Suppressor macrophage treated with lipopolysaccharide for 4 hours (primary cell): Measurements from ENCODE around the gene SLC5A10.
"Not testable (repeated sequence)": the region's sequence is repeated elsewhere in the genome, so short reads cannot be mapped to it uniquely, and the experiment has no call there.

Source experiments
- DNase-seq: peaks from one replicate; pipeline ENCODE4 v3.0.0-alpha.2; 2020

Gene SLC5A10

DNA sequence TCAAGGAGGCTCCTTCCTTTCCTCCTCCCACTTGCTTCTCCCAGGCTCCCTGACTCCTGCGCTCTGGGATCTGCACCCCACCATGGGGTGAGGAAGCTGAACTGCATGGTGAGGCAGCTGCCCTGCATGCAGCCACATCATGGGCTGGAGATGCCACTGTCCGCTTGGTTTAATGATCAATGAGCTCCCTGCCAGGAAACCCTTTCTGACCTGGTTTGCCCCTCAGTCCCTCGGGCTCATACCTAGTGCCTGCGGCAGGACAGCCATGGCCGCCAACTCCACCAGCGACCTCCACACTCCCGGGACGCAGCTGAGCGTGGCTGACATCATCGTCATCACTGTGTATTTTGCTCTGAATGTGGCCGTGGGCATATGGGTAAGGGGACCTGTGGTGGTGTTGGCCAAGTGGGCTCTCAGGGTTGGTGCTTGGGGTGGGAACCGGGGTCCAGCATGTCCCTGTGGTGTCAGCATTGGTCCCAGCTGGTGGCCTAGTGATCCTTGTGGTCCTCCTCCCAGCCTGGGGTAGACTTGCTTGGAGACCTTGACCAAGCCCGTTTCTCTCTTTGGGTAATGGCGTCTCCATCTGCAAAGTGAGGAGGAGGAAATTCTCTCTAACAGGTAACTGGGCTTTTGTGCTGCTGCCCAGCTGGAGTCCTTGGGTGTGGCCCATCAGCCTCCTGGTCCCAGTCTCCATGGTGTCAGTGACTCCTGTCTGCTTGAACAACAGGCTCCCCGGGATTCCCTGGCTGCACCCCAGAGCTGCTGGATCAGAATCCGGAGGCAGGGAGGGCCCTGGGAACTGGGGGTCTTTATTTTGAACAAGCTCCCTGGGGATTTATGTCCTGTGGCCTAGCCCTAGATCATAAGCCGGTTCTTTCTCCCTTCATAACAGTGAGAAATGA lies at the start of gene SLC5A10:
Gene SLC5A10, plus strand, starts transcription at position 225 of the 902 bp plus-strand sequence. Its CDS starts 41 bp downstream, at position 266.
- no peak for DNase-seq

DNA sequence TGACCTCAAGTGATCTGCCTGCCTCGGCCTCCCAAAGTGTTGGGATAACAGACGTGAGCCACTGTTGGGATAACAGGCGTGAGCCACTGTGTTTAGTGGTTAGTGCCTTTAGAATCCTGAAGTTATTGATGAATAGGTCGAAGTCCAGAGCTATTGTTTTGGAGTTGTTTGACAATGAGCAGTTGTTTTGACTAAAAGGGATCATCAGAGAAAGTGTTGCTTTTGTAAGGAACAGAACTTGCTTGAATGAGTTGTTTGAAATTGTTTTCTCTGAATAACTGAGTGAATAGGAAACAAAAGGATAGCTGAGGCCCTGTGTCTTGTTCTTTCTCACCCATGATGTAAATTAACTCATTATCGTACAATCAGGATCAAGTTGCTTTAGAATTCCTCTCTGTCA lies 47.5 kb upstream of the SLC5A10 start:
- no peak for DNase-seq

DNA sequence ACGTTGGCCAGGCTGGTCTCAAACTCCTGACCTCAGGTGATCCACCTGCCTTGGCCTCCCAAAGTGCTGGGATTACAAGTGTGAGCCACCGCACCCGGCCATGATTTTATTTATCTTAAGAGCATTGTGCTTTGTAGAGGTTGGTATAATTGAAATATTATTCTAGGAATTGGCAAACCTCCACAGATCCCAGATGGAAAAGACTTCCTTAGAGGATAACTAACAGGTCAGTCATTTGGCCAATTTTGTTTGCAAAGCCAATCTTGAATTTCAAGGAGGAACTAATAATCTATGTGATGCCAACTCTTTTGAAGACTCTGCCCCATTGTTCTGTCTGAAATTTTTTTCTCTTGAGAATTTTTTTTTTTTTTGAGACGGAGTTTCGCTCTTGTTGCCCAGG lies 46.7 kb upstream of the SLC5A10 start:
- DNase-seq: no peak

DNA sequence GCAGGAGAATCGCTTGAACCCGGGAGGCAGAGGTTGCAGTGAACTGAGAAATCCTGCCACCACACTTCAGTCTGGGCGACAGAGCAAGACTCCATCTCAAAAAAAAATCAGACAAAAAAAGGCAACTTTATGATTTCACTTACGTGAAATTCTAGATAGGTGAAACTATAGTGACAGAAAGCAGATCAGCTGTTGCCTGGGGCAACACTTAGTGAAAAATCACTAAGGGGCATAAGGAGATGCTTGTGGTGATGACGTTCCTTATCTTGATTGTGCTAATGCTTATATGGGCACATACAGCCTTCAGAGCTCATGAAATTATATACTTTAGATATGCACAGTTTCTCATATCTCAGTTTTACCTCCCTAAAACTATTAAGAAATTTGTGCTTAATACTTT lies 41.6 kb upstream of the SLC5A10 start:
- DNase-seq: no peak

DNA sequence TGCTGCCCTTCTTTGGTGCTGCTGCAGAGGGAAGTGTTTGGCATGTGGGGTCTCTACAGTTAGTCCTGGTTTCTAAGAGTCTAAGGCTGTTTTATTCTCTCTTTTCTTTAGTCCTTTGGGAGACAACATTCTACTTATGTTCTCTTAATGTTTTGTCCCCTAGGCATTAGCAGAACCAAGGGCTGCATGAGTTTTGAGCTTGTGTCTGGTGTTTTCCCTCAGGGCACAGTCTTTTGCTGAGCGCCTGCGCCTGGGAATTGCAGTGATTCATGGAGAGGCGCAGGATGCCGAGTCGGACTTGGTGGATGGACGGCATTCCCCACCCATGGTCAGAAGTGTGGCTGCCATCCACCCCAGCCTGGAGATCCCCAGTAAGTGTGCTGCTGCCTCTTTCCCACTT lies 41.1 kb upstream of the SLC5A10 start:
- no peak for DNase-seq

DNA sequence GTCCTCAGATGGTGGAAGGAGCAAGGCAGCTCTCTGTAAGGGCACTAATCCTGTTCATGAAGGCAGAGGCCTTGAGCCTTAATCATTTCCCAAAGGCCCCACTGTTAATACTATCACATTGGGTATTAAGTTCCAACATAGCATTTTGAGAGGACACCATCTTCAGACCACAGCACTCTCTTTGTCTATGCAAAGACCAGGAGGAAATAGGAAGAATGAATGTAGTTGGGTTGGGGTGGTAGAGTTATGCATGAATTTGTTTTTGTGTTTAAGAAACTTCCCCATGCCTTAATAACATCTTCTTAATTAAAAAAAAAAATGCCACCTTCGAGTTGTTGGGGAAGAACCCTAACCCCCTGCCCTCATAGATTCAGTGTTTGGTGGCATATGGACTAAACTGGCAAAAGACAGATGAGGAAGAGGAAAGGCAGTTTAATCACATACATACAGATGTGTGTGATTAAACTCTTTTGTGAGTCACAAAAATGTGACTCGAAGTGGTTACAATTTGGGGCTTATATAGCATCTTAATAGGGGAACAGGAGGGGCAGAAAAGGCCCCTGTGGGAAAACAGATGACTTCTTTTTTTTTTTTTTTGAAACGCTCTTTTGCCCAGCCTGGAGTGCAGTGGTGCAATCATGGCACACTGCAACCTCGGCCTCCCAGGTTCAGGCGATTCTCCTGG lies 35.0 kb upstream of the SLC5A10 start:
- peak; percentile 68 for DNase-seq

DNA sequence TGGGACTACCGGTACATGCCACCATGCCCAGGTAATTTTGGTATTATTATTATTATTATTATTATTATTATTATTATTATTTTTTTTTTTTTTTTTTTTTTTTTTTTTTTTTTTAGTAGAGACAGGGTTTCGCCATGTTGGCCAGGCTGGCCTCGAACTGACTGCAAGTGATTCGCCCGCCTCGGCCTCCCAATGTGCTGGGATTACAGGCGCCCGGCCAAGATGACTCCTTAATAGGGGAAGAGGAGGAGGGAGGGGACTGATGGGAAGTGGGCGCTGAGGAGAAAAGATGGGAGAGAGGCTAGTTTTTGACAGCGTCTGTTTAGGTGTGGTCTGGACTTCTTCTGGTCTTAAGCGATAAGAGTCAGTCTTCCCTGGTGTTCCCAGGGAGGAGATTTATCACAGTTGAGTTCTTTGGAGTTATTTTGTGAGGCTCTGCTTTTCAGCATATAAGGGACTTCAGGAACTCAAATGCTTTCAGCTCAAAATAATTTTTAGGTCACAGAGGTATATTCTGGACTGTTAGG lies 34.4 kb upstream of the SLC5A10 start:
- no peak for DNase-seq

DNA sequence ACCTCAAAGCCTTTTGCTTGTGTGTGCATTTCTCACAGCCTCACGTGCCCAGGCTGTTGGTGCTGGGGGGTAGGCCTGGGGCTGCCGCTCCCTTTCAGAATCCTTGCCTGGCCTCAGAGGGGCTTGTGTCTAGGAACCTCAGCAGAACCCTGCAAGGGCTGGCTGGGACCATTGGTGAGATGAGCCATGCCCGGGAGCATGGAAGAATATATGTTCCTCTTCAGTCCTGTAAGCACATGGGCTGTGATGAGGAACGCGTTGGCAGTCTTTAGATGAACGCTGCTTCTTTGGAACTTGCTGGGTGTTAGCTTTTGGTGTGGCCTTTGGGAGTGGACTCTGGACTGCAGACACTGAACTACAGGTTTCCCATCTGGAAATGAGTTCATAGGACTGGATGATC lies 32.0 kb upstream of the SLC5A10 start:
- DNase-seq: no peak

DNA sequence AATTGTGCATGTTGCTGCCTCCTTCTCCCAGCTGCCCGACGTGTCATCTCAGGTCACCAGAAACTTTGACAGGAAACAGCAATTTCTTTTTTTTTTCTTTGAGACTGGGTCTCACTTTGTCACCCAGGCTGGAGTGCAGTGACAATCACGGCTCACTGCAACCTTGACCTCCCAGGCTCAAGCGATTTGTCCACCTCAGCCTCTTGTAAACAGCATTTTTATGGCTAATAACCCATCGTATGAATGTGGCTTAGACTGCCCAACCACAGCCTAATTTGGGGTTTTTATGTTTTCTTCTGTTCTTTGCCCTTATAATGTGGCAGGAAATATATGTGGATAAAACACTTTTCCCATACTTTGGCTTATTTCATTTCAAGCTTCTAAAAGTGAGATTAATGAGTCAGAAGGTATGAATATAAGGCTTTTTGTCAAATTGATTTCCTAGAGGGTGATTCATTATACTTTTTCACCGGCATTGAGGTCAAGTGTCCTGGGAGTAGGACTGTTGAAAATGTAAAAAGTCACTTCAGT lies 31.0 kb upstream of the SLC5A10 start:
- DNase-seq: no peak

DNA sequence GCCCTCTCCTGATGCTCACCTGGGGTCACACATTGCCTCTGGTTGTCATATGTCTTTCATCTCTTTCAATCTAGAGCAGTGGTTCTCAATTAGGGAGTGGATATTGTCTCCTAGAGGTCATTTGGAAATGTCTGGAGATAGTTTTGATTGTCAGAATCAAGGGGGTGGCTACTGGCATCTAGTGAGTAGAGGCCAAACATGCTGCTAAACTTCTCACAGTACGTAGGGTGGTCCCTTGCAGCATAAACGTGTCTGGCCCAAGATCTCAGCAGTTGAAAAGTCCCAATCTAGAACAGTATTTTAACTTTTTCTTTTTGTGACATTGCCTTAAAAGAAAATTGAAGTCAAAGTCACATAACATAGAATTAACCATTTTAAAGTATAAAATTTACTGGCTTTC lies 30.5 kb upstream of the SLC5A10 start:
- no peak for DNase-seq

DNA sequence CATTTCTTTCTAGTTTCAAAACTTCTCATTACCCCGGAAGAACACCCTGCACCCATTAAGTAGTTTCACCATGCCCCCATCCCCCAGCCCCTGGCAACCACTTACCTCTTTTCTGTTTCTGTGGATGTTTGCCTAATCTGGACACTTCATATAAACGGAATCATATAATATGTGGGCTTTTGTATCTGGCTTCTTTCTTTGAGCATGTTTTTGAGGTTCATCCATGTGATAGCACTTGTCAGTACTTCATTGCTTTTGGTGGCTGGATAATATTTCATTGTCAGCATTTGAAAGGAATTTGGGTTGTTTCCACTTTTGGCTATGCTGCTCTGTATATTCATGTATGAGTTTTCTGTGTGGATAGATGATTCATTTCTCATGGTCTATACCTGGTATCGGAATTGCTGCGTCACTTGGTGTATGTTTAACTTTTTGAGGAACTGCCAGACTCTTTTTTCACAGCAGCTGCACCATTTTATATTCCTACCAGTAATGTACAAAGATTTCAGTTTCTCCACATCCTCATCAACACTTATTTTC lies 30.0 kb upstream of the SLC5A10 start:
- DNase-seq: peak; percentile 32

DNA sequence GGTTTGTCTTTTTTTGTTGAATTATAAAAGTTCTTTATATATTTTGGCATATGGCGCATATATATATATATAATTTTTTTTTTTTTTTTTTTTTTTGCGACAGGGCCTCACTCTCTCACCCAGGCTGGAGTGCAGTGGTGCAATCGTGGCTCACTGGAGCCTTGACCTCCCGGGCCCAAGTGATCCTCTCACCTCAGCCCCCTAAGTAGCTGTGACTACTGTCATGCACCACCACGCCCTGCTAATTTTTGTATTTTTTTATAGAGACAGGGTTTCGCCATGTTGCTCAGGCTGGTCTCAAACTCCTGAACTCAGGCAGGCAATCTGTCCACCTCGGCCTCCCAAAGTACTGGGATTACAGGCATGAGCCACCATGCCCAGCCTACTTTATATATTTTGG lies 29.4 kb upstream of the SLC5A10 start:
- not testable (repeated sequence) for DNase-seq

DNA sequence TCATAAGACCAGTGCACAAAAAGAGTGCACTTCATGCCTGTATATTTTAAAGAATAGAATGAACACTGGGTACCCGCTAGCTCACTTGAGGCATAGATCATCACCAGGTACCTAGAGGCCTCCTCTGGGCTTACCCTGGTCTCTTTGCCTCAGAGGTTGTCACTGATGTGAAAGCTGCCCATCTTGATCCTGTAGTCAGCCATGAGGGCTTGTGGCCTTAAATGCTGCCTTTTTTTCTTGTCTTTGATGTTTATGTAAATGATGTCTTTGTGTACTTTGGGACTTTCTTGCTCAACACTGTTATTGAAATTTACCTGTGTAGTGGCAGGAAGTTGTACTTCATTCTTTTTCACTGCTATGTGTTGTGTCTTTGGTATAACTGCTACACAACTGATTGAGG lies 26.8 kb upstream of the SLC5A10 start:
- DNase-seq: no peak

DNA sequence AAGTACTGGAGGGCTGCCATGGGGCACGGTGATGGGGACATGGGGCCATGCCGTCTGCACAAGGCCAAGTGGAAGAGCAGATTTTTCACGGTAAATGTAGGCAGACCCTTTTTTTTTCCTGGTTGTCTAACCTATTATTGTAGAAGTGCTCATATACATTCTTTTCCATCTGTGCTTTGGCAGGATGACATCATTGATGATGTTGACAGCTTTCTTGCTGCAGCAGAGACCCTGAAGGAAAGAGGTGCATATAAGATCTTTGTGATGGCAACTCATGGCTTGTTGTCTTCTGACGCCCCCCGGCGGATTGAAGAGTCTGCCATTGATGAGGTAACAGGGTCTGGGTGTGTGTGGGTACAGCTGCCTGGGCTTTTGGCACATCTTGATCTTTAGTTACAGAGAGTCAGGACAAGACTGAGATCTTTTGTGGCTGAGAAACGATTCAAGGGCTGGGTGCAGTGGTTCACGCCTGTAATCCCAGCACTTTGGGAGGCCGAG lies 23.3 kb upstream of the SLC5A10 start:
- no peak for DNase-seq

DNA sequence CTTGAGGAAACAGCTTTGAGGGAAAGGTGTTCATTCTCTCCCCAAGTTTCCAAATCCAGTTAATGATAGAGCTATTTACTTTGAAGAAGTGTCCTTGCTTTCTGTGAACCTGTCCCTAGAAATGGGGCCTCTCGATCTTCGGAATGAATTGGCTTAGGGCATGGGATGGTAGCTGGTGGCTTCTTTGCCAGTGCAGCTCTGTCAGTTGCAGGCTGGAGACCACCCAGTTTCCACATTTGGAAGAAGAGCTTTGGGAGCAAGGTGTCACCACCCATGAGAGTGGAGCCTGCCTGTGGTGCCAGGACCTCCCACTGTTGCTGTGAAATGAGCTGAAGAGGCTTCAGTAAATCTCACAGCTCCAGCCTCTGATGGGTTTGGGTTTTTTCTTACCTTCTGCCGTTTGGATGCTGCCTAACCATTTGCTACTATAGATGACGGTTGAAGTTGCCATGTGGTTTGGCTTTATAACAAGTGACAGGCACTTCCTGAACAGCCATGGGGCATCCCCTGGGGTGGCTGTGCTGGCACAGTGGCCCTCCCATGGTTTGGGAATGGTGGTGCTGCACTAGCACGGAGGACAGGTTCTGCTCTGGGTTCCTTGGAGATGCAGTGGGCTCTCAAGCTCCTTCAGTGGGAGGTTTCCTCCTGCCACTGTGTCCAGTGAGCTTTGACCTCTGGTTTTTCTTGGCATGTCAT lies 19.5 kb upstream of the SLC5A10 start:
- no peak for DNase-seq

DNA sequence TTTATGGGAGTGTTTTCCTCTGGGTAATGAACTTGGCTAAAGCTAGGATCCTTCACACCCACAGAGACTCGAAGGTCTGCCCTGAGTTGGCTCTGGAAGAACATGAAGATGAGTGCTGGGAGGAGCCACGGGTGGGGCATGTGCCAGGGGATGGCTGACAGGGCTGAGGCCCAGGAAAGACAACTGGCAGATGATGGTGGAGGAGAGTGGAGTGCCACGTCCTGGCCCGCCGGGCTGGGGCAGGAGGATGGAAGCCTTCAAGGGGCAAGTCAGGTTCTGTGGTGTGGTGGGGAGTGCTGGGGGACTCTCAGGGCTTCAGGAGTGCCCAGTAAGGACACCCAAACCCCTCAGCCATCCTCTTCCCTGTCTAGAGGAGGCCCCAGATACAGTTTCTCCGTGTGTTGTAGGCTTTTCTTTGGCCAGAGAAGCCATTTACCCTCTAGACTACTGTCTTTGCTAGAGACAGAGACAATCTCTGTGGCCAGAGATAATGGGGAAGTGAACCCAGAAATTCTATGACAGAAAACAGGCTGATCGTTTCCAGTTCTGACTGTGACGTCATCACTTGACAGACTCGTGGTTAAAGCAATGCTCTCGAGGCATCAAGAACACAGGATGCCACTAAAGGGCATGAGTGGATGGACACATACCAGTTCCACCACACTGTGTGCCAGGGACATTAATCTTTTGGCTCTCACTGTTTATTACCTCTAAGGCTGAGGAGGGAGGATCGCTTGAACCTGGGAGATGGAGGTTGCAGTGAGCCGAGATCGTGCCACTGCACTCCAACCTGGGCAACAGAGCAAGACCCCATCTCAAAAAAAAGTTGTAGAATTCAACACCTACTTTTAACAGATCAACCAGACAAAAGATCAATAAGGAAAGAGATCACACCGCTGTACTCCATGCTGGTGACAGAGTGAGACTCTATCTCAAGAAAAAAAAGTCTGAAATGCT lies 18.6 kb upstream of the SLC5A10 start:
- peak; percentile 75 for DNase-seq

DNA sequence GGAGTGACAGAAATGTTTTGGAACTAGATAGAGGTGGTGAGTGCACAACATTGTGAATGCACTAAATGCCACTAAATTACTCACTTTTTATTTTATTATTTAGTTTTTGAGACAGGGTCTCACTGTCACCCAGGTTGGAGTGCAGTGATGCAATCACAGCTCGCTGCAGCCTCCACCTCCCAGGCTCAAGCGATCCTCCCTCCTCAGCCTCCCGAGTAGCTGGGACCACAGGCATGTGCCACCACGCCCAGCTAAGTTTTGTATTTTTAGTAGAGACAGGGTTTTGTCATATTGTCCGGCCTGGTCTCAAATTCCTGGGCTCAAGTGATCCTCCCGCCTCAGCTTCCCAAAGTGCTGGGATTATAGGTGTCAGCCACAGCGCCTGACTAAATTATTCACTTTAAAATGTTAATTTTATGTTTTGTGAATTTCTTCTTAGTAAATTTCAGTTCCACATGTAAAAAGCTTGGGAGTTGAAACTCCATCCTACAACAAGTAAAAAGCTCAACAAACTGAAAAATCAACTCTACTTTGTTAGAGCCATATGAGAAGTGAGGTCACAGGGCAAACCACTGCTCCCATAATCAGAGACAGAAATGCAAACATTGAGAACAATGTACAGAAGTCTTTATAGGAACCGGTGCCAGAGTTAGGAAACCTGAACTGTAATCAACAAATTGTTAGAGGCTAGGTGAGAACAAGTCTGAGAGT lies 13.8 kb upstream of the SLC5A10 start:
- DNase-seq: no peak

DNA sequence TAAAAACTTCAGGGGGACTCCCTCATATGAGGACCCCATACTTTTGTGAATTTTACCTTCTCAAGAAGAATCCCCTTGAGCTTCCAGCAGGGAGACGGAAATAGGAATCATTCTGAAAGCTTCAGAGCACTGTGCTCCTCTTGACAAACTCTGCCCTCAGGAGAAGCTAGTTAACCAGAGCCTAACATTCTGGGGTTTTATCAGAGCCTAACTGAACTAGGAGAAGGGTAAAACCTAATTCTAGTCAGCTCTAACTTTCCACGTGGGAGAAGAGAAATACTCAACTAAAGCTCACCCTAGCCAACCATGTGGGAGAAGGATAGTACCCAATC lies 13.3 kb upstream of the SLC5A10 start:
- DNase-seq: no peak

DNA sequence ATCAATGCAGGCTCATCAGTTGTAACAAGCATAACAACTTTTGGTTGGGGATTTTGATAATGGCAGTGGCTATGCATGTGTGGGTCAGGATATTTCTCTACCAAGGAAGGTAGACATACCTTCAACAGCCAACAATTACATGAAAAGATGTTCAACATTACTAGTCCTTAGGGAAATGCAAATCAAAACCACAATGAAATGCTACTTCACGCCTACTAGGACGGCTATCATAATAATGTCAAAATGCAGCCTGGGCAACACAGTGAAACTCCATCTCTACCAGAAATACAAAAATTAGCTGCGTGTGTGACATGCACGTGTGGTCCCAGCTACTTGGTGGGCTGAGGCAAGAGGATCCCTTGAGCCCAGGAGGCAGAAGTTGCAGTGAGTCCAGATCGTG lies 7.3 kb upstream of the SLC5A10 start:
- no peak for DNase-seq

DNA sequence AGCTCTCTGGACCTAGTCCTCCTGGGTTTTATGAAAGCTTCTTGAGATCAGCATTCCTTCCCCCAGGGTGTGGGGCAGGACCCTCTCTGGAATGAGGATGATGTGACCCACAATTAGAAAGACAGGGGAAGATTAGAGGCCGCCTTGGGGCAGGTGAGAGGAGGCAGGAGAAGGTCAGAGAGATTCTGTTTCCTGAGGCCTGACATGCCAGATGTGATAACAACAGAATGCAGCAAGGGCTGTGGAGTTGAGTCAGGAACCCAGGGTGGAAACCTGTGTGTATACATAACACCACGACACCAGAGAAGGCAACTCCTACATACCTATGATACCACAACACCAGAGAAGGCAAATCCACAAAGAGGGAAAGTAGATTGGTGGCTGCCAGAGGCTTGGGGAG lies 5.4 kb upstream of the SLC5A10 start:
- DNase-seq: no peak

DNA sequence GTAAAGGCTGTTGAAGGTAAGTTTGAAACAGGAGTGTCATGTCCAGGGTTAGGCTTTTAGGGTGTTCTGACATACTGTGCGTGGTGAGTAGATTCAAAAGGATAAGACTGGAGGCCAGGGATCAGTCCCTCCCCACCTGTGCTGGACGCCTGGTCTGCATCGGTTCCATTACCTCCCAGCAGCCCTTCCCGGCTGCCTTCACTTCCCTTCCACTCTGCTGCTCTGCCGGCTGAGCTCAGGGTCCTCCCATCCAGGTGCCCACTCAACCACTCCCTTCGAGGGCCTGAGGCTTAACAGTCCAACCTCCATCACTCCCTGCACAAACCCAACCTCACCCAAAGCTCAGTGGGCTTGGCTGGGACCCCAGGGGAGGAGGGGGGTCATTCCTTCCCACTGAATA lies 4.1 kb upstream of the SLC5A10 start:
- DNase-seq: no peak
